NB4 (cell line): ENCODE measurements around the gene RARG.
A peak's percentile ranks its signal among the peaks of the same experiment; 100 is the strongest.

Experiments
- DNase-seq: peaks from one replicate; pipeline ENCODE4 v3.0.0; 2010; ENCODE audit warnings: low read depth
- H3K4me3 ChIP-seq: one replicate; pipeline ENCODE4 v1.5.1; 2011; ENCODE audit warnings: mild to moderate bottlenecking, low read depth, low read length, moderate library complexity
- MYC ChIP-seq: IDR thresholded peaks from 2 replicates; pipeline ENCODE4 v1.6.1; 2011; ENCODE audit warnings: low read depth, low read length
- POLR2A ChIP-seq: IDR thresholded peaks from 2 replicates; pipeline ENCODE4 v1.6.1; 2011; ENCODE audit warnings: mild to moderate bottlenecking; ENCODE audit not compliant: insufficient read length; ENCODE audit errors: extremely low read depth
- TF ChIP-seq, protein P1 (sequence below): IDR thresholded peaks from 2 replicates; pipeline ENCODE4 v1.6.1; 2011; ENCODE audit warnings: low read depth, low read length
- TF ChIP-seq, protein P2 (sequence below): IDR thresholded peaks from one replicate; pipeline ENCODE4 v1.5.1; 2012; ENCODE audit warnings: low read depth, low read length

Gene RARG

DNA sequence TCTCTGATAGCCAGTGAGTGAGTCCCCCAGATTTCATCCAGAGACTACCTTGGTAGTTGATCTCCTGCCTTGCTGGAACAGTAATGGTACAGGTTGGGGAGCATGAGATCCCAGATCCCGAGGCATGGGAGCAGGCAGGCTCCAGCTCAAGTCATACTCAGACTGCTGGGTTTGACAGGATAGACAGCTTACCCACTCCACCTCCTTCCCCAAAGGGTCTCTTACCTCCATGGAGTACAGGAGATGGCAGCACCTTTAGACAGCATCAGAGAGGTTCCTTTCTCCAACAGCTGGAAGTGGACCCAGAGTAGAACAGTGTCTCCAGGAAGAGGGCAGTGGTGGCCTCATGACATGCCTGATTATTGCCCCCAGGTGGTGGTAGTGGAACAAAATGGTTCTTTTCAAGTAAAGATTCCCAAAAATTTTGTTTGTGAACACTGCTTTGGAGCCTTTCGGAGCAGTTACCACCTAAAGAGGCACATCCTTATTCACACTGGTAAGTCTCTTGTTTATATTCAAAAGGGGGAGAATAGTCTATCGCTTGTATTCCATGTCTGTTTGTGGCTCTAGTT is 46.3 kb downstream of the RARG start:
- DNase-seq = no peak
- no peak overlapping the region for H3K4me3 ChIP-seq
- TF ChIP-seq, protein P1, sequence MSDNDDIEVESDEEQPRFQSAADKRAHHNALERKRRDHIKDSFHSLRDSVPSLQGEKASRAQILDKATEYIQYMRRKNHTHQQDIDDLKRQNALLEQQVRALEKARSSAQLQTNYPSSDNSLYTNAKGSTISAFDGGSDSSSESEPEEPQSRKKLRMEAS = no peak
- TF ChIP-seq, protein P2, sequence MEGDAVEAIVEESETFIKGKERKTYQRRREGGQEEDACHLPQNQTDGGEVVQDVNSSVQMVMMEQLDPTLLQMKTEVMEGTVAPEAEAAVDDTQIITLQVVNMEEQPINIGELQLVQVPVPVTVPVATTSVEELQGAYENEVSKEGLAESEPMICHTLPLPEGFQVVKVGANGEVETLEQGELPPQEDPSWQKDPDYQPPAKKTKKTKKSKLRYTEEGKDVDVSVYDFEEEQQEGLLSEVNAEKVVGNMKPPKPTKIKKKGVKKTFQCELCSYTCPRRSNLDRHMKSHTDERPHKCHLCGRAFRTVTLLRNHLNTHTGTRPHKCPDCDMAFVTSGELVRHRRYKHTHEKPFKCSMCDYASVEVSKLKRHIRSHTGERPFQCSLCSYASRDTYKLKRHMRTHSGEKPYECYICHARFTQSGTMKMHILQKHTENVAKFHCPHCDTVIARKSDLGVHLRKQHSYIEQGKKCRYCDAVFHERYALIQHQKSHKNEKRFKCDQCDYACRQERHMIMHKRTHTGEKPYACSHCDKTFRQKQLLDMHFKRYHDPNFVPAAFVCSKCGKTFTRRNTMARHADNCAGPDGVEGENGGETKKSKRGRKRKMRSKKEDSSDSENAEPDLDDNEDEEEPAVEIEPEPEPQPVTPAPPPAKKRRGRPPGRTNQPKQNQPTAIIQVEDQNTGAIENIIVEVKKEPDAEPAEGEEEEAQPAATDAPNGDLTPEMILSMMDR = no peak
- no peak for TF ChIP-seq MYC
- no peak for TF ChIP-seq POLR2A

DNA sequence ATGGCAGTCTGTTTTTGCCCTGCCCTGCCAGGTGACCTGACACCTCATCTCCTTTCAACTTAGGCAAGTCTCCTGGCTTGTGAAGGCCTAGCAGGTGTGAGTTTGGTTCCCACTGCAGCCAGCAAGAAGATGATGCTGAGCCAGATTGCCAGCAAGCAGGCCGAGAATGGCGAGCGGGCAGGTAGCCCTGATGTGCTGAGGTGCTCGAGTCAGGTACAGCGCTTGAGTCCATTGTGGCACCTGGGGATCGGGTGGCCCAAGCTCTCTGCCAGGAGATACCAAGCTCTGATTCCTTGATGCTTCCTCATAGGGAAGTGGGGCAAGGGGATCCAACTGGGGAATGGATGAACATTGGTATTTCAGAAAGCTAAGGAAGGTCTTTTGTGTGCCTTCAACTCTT is 47.2 kb downstream of the RARG start:
- no peak for DNase-seq
- TF ChIP-seq, protein P1 = no peak
- TF ChIP-seq POLR2A = no peak
- TF ChIP-seq MYC = no peak
- TF ChIP-seq, protein P2 = no peak
- no peak overlapping the region for H3K4me3 ChIP-seq

DNA sequence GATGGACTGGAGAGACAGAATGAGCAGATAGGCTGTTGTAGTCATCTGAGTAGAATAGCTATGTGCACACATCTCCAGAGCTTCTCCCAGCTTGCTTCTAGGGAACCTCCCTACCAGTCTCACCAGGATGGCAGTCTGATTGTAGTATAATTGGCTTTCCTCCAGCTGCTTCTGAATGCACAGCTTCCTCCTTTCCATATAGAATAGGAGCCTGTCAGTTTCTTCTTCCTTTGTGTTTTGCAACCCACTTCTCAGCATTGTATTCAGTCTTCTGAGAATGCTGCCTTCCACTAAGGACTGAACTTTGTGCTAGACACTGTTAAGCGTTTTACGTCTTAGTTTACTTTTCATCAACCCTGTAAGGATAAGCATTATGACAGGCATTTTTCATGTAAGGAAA is 49.1 kb downstream of the RARG start:
- peak overlapping the region; percentile 85 for H3K4me3 ChIP-seq
- DNase-seq = peak; percentile 74
- TF ChIP-seq MYC (no peak), POLR2A (no peak)
- TF ChIP-seq, protein P2 = no peak
- TF ChIP-seq, protein P1 = no peak

DNA sequence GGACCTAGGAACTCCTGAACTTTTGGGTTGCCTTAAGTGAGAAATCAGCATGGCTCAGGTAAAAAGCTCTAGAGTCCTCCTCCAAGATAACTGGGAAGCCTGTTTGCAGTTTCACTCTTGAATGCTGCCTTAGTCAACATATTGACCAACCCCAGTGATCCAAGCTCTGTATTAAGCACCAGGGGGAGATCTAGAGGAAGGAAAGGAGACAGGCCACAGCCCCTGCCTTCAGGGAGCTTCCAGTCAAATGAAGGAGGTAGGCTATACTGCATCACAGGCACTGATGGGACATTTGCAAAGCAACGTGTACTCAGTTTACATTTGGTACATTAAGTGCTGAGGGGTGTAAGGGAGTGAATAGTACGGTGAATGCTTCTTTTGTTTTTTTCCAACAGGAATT is 50.1 kb downstream of the RARG start:
- TF ChIP-seq POLR2A = no peak
- TF ChIP-seq, protein P1 = no peak
- DNase-seq = no peak
- H3K4me3 ChIP-seq = peak overlapping the region; percentile 85

DNA sequence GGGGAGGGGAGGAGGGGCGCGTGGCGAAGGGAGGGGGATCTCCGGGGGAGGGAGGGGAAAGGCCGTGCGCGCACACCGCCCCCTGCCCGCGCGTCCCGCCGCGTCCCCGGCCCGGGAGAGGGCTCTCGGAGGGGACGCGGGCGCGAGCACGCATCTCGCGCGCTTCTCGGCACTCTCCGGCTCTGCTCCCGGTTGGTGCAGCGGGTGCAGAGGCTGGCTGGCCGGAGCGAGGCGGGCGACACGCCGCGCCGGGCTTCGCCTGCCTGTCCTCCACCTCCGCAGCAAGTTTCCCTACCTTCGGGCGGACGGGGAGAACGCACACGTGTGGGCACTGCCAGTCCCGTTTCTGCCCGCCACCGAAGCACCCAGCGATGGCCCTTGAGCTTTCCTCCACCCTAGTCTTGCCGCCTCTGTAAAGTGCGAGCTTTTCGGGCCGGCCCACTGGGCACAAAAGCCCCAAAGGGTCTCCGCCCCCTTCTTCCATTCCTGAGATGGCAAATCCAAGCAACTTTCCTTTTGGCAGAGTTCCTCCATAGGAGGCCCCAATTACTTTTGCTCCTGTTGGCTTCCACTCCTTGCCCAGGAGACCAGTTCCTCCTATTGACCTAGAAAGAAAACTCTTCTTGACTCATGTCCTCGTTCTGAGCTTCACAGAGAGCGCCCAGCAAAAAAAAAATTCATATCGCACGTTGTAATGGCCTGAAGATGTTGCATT is 50.9 kb downstream of the RARG start:
- TF ChIP-seq, protein P2 = no peak
- TF ChIP-seq, protein P1 = peak; percentile 45; the same call in 1 of the 2 replicates
- TF ChIP-seq MYC = 0 out of 2 replicates have a peak, but pooled peaks have one; percentile 11
- TF ChIP-seq POLR2A = peak; percentile 1
- peak overlapping the region; percentile 85 for H3K4me3 ChIP-seq
- DNase-seq = peak; percentile 88

DNA sequence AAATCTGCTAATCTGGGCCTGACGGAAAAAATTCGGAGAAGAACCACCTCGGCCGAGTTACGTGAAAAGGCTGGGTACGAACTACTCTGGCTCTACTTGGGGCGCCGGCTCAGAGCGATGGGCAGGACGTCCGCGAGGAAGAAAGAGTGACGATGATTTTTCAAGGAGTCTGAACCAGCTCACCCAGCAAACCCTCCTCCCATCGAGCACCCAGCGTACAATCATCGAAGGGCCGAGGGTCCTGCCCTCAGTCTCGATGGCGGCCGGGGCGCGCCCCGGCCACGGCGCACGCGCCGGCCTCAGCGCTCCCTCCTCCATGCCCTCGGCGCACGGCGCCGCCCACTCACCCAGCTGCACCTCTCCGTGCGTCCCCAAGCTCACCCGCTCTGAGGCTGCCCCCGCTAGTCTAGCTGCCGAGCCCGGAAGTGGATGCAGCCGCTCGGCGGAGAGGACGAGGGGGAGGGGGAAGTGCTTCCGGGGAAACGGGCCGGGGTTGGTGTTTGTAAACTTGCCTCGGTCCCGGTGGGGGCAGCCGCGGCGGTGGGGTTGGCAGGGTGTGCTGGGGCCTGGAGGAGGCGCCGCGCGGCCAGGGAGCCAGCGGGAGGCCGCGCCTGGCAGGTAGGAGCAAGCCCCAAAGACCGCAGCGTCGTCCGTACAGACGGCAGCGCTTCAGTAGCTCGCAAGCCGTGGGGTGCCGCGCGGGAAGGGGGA is 51.6 kb downstream of the RARG start, which contains the start of the genes CSAD and ZNF740:
Gene CSAD, minus strand, starts transcription at position 706 of the 711 bp plus-strand sequence. CDS start 7,455 bp downstream, outside the sequence.
Gene ZNF740, plus strand, starts transcription at position 503 of the 711 bp plus-strand sequence. CDS start 1,262 bp downstream, outside the sequence.
- peak; percentile 99 for DNase-seq
- TF ChIP-seq POLR2A (peak; percentile 70), MYC (peak; percentile 68)
- TF ChIP-seq, protein P1 = peak; percentile 65
- TF ChIP-seq, protein P2 = no peak
- H3K4me3 ChIP-seq = peak within 1 kb of the TSS; percentile 85
